Activated CD8-positive, alpha-beta memory T cell treated with anti-CD3 and anti-CD28 coated beads for 1 hour (primary cell): Measurements from ENCODE around the gene OGDHL.

ENCODE experiments used
- DNase-seq, 2 donors: peaks; one replicate each; pipeline ENCODE4 v3.0.0-alpha.2; 2020; ENCODE audit warnings: low read depth in 1 of 2; ENCODE audit errors: extremely low read depth in 1 of 2

Gene OGDHL

GRCh38 chr10:49696311-49696710 lies 65.8 kb downstream of the OGDHL start:
- DNase-seq = no peak

DNA sequence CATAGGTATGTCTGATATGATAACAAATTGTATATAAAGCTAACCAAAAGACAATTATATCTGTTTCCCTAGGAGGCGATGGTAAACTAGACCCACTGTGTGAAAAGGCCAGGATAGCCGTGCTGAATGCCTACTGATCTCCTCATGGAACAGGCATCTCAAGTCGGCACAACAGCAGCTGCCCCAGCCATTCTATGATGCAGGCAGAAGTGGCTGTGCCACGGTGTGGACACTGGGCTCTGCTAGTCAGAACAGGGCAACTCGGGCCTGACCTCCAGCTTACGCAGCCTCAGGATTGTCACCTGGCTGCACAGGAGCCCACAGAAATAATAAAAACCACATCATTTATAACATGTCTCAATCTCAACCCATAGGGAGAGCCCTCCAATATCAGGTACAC lies 67.7 kb downstream of the OGDHL start:
- DNase-seq = no peak

GRCh38 chr10:49691588-49691987 lies 70.5 kb downstream of the OGDHL start:
- no peak for DNase-seq

GRCh38 chr10:49690698-49691356 lies 71.3 kb downstream of the OGDHL start:
- DNase-seq = no peak

DNA sequence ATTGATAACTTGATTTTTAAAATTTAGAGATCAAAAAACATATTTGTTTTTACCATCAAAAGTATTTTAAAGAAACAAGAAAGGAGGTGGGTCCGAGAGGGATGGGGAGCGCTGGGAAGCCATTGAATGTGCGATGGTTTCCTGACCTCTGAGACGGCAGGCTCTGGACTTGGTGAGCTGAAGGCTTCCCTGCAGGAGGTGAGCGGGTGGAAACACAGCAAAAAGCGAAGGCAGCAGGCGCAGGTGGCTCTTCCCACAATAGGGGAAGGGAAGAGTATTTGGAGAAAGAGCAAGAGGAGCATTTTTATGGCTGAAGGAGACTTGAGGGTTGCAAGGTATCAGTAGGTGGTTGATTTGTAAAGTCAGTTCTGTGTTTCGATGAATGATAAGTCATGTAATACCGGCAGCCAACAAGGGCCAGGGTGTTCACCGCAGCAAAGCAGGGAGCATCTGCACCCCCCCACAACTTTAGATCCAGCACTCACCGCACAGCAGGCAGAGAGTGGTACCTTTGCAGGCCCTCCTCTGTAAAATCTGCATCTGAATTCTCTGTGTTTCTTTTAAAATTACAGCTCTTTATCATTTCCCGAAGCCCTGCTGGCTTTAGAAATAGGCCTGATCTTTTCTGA lies 72.1 kb downstream of the OGDHL start:
- DNase-seq = no peak

- DNase-seq = no peak
These were observed 73.2 kb downstream of the OGDHL start for GRCh38 chr10:49688920-49689319.

- DNase-seq = no peak
These were observed 73.8 kb downstream of the OGDHL start for GRCh38 chr10:49688261-49688846.

GRCh38 chr10:49686651-49687050 lies 75.5 kb downstream of the OGDHL start:
- no peak for DNase-seq
